ENCODE data around the gene FES.
A peak's percentile ranks its signal among the peaks of the same experiment; 100 is the strongest.

Gene FES

GRCh38 chr15:90934256-90934948 is 50.1 kb downstream of the FES start:
- DNase-seq (ENCODE audit: low read depth, low spot score), result no peak
- TF ChIP-seq CTCF (IDR thresholded peaks at IDR 0.05; ENCODE audit: insufficient read depth, low read length, missing control alignments), result peak; percentile 93
- POLR2A ChIA-PET, result interaction anchor here (1.9 kb wide), 1 partner anchor 23 kb away, joined by 5 read pairs; no protein-coding TSS in a partner anchor
- H3K4me3 ChIP-seq (ENCODE audit: low read depth, low read length), result peak overlapping the region; percentile 81
- CTCF ChIA-PET, result interaction anchor here (0.6 to 20.3 kb wide), 34 partner anchors 15 to 702 kb away, joined by 3 to 479 read pairs (median 4); partner anchors contain the start of genes FES, MAN2A2, RCCD1 and VPS33B

GRCh38 chr15:90934949-90935751 is 50.8 kb downstream of the FES start, which contains the start of gene UNC45A:
TSS of gene UNC45A (plus strand) at chr15:90935285. CDS start at chr15:90935325, 40 bp downstream.
- peak within 1 kb of the TSS; percentile 81 for H3K4me3 ChIP-seq (ENCODE audit: low read depth, low read length)
- DNase-seq (ENCODE audit: low read depth, low spot score), result no peak
- CTCF ChIA-PET, result interaction anchor here (1.0 to 20.3 kb wide), 22 partner anchors 15 to 673 kb away, joined by 3 to 479 read pairs (median 6); partner anchors contain the start of genes FES, MAN2A2 and RCCD1
- POLR2A ChIA-PET, result interaction anchor here (0.9 to 1.9 kb wide), 4 partner anchors 9 to 22 kb away, joined by 4 to 8 read pairs (median 6); partner anchors contain the start of gene RCCD1
- no peak for TF ChIP-seq CTCF (IDR thresholded peaks at IDR 0.05; ENCODE audit: insufficient read depth, low read length, missing control alignments)

GRCh38 chr15:90936823-90937222 is 52.5 kb downstream of the FES start:
- CTCF ChIA-PET, result interaction anchor here (1.0 to 20.3 kb wide), 3 partner anchors 14 to 84 kb away, joined by 3 to 479 read pairs (median 186); partner anchors contain the start of genes MAN2A2 and RCCD1
- H3K4me3 ChIP-seq (ENCODE audit: low read depth, low read length), result no peak overlapping the region
- no peak for TF ChIP-seq CTCF (IDR thresholded peaks at IDR 0.05; ENCODE audit: insufficient read depth, low read length, missing control alignments)
- POLR2A ChIA-PET, result no interaction called here
- DNase-seq (ENCODE audit: low read depth, low spot score), result no peak

DNA sequence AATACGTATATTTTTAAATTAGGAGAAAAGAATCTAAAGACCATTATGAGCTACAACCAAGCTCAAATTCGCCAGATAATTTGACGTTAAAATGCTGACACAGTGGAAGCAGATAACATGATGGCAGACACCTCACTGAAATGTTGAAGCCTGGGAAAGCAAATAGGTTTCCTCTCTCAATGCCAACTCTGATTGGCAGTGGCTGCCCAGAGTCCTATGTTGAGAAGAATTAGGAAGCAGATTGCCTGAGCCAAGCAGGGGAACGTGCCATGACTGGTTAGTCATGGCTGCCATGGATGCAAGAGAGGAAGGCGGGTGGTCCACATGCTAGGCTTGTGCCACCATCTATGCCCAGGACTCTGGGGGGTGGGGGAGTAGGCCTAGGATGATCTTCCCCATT is 54.0 kb downstream of the FES start:
- POLR2A ChIA-PET, result no interaction called here
- no peak for TF ChIP-seq CTCF (IDR thresholded peaks at IDR 0.05; ENCODE audit: insufficient read depth, low read length, missing control alignments)
- DNase-seq (ENCODE audit: low read depth, low spot score), result no peak
- no peak overlapping the region for H3K4me3 ChIP-seq (ENCODE audit: low read depth, low read length)
- CTCF ChIA-PET, result interaction anchor here (0.6 to 20.3 kb wide), 3 partner anchors 12 to 156 kb away, joined by 3 to 479 read pairs (median 186); partner anchors contain the start of genes MAN2A2 and RCCD1

GRCh38 chr15:90939756-90940155 is 55.5 kb downstream of the FES start:
- ChIA-PET CTCF (interaction anchor here (20.3 to 21.6 kb wide), 2 partner anchors 1 to 11 kb away, joined by 479 read pairs; partner anchors contain the start of genes HDDC3, RCCD1 and UNC45A), POLR2A (no interaction called here)
- TF ChIP-seq CTCF (IDR thresholded peaks at IDR 0.05; ENCODE audit: insufficient read depth, low read length, missing control alignments), result no peak
- no peak overlapping the region for H3K4me3 ChIP-seq (ENCODE audit: low read depth, low read length)
- no peak for DNase-seq (ENCODE audit: low read depth, low spot score)
